ENCODE data around the gene ATP9B. TPM values are rescaled to one million over a fixed set of nuclear protein-coding genes. Genes with fewer than 3 reads are reported as not detected.

The ATP9B gene
- total and polyA plus RNA-seq, 10 of the 15 experiments (the other 5 are each of a cell fraction or from before 2014, with no cell fraction given): 0.74 to 20.7 (median 12.9) TPM

GRCh38 chr18:79352432-79352831 lies 283.2 kb downstream of the ATP9B start (continued):
- TF ChIP-seq, protein P1, sequence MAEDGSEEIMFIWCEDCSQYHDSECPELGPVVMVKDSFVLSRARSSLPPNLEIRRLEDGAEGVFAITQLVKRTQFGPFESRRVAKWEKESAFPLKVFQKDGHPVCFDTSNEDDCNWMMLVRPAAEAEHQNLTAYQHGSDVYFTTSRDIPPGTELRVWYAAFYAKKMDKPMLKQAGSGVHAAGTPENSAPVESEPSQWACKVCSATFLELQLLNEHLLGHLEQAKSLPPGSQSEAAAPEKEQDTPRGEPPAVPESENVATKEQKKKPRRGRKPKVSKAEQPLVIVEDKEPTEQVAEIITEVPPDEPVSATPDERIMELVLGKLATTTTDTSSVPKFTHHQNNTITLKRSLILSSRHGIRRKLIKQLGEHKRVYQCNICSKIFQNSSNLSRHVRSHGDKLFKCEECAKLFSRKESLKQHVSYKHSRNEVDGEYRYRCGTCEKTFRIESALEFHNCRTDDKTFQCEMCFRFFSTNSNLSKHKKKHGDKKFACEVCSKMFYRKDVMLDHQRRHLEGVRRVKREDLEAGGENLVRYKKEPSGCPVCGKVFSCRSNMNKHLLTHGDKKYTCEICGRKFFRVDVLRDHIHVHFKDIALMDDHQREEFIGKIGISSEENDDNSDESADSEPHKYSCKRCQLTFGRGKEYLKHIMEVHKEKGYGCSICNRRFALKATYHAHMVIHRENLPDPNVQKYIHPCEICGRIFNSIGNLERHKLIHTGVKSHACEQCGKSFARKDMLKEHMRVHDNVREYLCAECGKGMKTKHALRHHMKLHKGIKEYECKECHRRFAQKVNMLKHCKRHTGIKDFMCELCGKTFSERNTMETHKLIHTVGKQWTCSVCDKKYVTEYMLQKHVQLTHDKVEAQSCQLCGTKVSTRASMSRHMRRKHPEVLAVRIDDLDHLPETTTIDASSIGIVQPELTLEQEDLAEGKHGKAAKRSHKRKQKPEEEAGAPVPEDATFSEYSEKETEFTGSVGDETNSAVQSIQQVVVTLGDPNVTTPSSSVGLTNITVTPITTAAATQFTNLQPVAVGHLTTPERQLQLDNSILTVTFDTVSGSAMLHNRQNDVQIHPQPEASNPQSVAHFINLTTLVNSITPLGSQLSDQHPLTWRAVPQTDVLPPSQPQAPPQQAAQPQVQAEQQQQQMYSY (CRISPR knock-in tag; IDR thresholded peaks at IDR 0.05): no peak
- TF ChIP-seq JUNB (IDR thresholded peaks at IDR 0.05): no peak

GRCh38 chr18:79353267-79353666 lies 284.1 kb downstream of the ATP9B start:
- Histone ChIP-seq H3K9ac (ENCODE audit: control insufficient read depth, insufficient read depth, low read length) (no peak overlapping the region), H2AFZ (ENCODE audit: control insufficient read depth, low read depth, low read length) (no peak overlapping the region), H3K9me3 (replicated peaks; ENCODE audit: control insufficient read depth, insufficient read depth, low read length) (no peaks in the 10 kb centered on the region), H3K27me3 (replicated peaks in 1 of 2; ENCODE audit: control insufficient read depth in 2 of 2, insufficient read depth in 2 of 2, low read length in 1 of 2) (no peaks in the 10 kb centered on the region), H3K4me3 (no peak overlapping the region), H4K20me1 (ENCODE audit: control insufficient read depth, insufficient read depth) (no peaks in the 10 kb centered on the region), H3K4me1 (ENCODE audit: control insufficient read depth, insufficient read depth, low read length) (peaks cover 10% of the 10 kb centered on the region), H3K27ac (ENCODE audit: control insufficient read depth, insufficient read depth) (no peak overlapping the region), H3K4me2 (ENCODE audit: control insufficient read depth, insufficient read depth) (no peak overlapping the region), H3K79me2 (ENCODE audit: control insufficient read depth, insufficient read depth, low read length) (no peaks in the 10 kb centered on the region), H3K36me3 (ENCODE audit: control insufficient read depth in 2 of 2, insufficient read depth in 2 of 2, low read length in 1 of 2) (no peaks in the 10 kb centered on the region; a peak in 3 of 4 replicates)
- DNase-seq (ENCODE audit: low read depth, low spot score) (no peak), ATAC-seq (no peak), FAIRE-seq (no peak)
- ChIA-PET POLR2A (no interaction called here), SMC1A (ENCODE audit: uncharacterized antibody, unreplicated experiment) (no interaction called here), CTCF (no interaction called here), RAD21 (ENCODE audit: unreplicated experiment) (no interaction called here)
- in situ Hi-C loops (cut with MboI) (no loop called here), intact Hi-C loops (cut with micrococcal nuclease; ENCODE audit: unreplicated experiment) (no loop called here)
- 94% methylated on average over 17 of the region's 17 CpGs for WGBS (ENCODE audit: insufficient coverage, insufficient replicate concordance, low lambda C conversion rate, missing lambda C conversion rate)
- no TSS peak for BruUV-seq (replicated peaks)
- TF ChIP-seq, protein P2, sequence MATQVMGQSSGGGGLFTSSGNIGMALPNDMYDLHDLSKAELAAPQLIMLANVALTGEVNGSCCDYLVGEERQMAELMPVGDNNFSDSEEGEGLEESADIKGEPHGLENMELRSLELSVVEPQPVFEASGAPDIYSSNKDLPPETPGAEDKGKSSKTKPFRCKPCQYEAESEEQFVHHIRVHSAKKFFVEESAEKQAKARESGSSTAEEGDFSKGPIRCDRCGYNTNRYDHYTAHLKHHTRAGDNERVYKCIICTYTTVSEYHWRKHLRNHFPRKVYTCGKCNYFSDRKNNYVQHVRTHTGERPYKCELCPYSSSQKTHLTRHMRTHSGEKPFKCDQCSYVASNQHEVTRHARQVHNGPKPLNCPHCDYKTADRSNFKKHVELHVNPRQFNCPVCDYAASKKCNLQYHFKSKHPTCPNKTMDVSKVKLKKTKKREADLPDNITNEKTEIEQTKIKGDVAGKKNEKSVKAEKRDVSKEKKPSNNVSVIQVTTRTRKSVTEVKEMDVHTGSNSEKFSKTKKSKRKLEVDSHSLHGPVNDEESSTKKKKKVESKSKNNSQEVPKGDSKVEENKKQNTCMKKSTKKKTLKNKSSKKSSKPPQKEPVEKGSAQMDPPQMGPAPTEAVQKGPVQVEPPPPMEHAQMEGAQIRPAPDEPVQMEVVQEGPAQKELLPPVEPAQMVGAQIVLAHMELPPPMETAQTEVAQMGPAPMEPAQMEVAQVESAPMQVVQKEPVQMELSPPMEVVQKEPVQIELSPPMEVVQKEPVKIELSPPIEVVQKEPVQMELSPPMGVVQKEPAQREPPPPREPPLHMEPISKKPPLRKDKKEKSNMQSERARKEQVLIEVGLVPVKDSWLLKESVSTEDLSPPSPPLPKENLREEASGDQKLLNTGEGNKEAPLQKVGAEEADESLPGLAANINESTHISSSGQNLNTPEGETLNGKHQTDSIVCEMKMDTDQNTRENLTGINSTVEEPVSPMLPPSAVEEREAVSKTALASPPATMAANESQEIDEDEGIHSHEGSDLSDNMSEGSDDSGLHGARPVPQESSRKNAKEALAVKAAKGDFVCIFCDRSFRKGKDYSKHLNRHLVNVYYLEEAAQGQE (IDR thresholded peaks at IDR 0.05; ENCODE audit: low read depth, low read length): no peak
- TF ChIP-seq CREB1 (IDR thresholded peaks at IDR 0.05; ENCODE audit: low read depth) (no peak), NFIC (IDR thresholded peaks at IDR 0.05; ENCODE audit: low read depth, low read length) (no peak), STAT3 (IDR thresholded peaks at IDR 0.05; ENCODE audit: low read depth, low read length) (no peak), YBX1 (IDR thresholded peaks at IDR 0.05) (no peak), GABPA (IDR thresholded peaks at IDR 0.05; ENCODE audit: low read depth) (no peak), MEF2B (IDR thresholded peaks at IDR 0.05; ENCODE audit: partially characterized antibody, poor library complexity, severe bottlenecking) (no peak), MYC (IDR thresholded peaks at IDR 0.05; ENCODE audit: insufficient read depth, insufficient read length, insufficient replicate concordance, low read length, severe bottlenecking) (no peak), MTA3 (IDR thresholded peaks at IDR 0.05; ENCODE audit: borderline replicate concordance, low read length) (no peak), TCF12 (IDR thresholded peaks at IDR 0.05; ENCODE audit: low read depth, low read length) (no peak), BCL11A (IDR thresholded peaks at IDR 0.05; ENCODE audit: low read depth, low read length) (no peak), HDGF (IDR thresholded peaks at IDR 0.05) (no peak)
- TF ChIP-seq, protein P3, sequence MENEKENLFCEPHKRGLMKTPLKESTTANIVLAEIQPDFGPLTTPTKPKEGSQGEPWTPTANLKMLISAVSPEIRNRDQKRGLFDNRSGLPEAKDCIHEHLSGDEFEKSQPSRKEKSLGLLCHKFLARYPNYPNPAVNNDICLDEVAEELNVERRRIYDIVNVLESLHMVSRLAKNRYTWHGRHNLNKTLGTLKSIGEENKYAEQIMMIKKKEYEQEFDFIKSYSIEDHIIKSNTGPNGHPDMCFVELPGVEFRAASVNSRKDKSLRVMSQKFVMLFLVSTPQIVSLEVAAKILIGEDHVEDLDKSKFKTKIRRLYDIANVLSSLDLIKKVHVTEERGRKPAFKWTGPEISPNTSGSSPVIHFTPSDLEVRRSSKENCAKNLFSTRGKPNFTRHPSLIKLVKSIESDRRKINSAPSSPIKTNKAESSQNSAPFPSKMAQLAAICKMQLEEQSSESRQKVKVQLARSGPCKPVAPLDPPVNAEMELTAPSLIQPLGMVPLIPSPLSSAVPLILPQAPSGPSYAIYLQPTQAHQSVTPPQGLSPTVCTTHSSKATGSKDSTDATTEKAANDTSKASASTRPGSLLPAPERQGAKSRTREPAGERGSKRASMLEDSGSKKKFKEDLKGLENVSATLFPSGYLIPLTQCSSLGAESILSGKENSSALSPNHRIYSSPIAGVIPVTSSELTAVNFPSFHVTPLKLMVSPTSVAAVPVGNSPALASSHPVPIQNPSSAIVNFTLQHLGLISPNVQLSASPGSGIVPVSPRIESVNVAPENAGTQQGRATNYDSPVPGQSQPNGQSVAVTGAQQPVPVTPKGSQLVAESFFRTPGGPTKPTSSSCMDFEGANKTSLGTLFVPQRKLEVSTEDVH (IDR thresholded peaks at IDR 0.05; ENCODE audit: low read depth, partially characterized antibody): no peak
